HFFc6 (cell line): ENCODE results near the gene PDE3B. TPM values are rescaled to one million over a fixed set of nuclear protein-coding genes. Genes with fewer than 3 reads are reported as not detected.
"Not testable (repeated sequence)": the region's sequence is repeated elsewhere in the genome, so short reads cannot be mapped to it uniquely, and the experiment has no call there.

Experiments
- DNase-seq: peaks from one replicate; pipeline ENCODE4 v3.0.0-alpha.2; 2018
- H3K27ac Mint-ChIP-seq: 2 replicates; pipeline ENCODE4 v1.8.0; 2020; ENCODE audit warnings: mild to moderate bottlenecking, mixed read lengths
- H3K27me3 Mint-ChIP-seq: 2 replicates; pipeline ENCODE4 v1.8.0; 2021; ENCODE audit warnings: mild to moderate bottlenecking, moderate library complexity, mixed read lengths; ENCODE audit not compliant: insufficient read depth
- H3K36me3 Mint-ChIP-seq: 2 replicates; pipeline ENCODE4 v1.8.0; 2021; ENCODE audit warnings: low read depth, mixed read lengths
- H3K4me1 Mint-ChIP-seq: 2 replicates; pipeline ENCODE4 v1.8.0; 2020; ENCODE audit warnings: low read depth, mixed read lengths
- H3K4me3 Mint-ChIP-seq: 2 replicates; pipeline ENCODE4 v1.8.0; 2020; ENCODE audit warnings: mild to moderate bottlenecking, moderate library complexity, mixed read lengths
- H3K9me3 Mint-ChIP-seq: 2 replicates; pipeline ENCODE4 v1.8.0; 2020; ENCODE audit warnings: mild to moderate bottlenecking, mixed read lengths
- long read RNA-seq: library from polyadenylated mRNA; unstranded; transcript quantifications from one replicate; pipeline ENCODE4 v2.0.0, GENCODE V29; 2019
- total RNA-seq, 6 experiments: library from RNA; stranded (reverse); fragmentation: NEBNext Ultra II Directional; extraction: Animal tissue kit (Norgen Biotek cat#: 25700); gene quantifications; 2 replicates in 1 of 6; 3 replicates in 5 of 6; pipeline ENCODE4 v1.2.3, GENCODE V29; 2021
- TF ChIP-seq, protein P1 (sequence below): fragments of 200-600 bp; sonication (generic); IDR thresholded peaks from 2 replicates; pipeline ENCODE4 v1.5.0; 2021; ENCODE audit warnings: antibody characterized with exemption, mild to moderate bottlenecking

Gene PDE3B
- under 1 TPM in 2 of 6 experiments, not detected in 4; 0.05 to 0.06 TPM for total RNA-seq
- long read RNA-seq = 0 reads

DNA sequence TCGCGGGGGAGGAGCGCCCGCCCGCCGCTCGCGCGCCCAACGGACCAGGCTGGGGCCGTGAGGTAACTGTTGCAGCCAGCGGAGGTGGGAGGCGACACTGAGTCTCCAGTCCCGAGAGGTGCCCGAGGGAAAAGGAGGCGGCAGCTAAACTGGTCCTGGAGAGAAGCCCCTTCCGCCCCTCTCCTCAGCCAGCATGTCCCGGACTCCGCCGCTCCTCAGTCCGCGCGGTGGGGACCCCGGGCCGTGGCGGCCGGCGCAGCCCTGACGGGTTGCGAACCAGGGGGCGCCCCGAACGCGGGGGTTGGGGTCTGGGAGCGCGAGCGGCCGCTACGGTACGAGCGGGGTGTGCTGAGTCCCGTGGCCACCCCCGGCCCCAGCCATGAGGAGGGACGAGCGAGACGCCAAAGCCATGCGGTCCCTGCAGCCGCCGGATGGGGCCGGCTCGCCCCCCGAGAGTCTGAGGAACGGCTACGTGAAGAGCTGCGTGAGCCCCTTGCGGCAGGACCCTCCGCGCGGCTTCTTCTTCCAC lies at the start of gene PDE3B:
PDE3B (plus strand) TSS at position 108 of the 529 bp plus-strand sequence; CDS start at position 380, 272 bp downstream.
- H3K27me3 Mint-ChIP-seq = peaks cover 18% of the 10 kb centered on the region
- H3K4me3 Mint-ChIP-seq = peak within 1 kb of the TSS; percentile 59
- no peak for DNase-seq
- TF ChIP-seq, protein P1, sequence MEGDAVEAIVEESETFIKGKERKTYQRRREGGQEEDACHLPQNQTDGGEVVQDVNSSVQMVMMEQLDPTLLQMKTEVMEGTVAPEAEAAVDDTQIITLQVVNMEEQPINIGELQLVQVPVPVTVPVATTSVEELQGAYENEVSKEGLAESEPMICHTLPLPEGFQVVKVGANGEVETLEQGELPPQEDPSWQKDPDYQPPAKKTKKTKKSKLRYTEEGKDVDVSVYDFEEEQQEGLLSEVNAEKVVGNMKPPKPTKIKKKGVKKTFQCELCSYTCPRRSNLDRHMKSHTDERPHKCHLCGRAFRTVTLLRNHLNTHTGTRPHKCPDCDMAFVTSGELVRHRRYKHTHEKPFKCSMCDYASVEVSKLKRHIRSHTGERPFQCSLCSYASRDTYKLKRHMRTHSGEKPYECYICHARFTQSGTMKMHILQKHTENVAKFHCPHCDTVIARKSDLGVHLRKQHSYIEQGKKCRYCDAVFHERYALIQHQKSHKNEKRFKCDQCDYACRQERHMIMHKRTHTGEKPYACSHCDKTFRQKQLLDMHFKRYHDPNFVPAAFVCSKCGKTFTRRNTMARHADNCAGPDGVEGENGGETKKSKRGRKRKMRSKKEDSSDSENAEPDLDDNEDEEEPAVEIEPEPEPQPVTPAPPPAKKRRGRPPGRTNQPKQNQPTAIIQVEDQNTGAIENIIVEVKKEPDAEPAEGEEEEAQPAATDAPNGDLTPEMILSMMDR = no peak
- H3K36me3 Mint-ChIP-seq = no peaks in the 10 kb centered on the region
- peaks cover 8% of the 10 kb centered on the region; the same call in 1 of the 2 replicates for H3K4me1 Mint-ChIP-seq
- H3K9me3 Mint-ChIP-seq = no peaks in the 10 kb centered on the region
- H3K27ac Mint-ChIP-seq = no peak within 1 kb of the TSS

DNA sequence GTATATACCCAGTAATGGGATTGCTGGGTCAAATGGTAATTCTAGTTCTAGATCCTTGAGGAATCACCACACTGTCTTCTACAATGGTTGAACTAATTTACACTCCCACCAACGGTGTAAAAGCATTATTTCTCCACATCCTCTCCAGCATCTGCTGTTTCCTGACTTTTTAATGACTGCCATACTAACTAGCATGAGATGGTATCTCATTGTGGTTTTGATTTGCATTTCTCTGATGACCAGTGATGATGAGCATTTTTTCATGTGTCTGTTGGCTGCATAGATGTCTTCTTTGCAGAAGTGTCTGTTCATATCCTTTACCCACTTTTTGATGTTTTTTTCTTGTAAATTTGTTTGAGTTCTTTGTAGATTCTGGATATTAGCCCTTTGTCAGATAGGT lies 48.3 kb upstream of the PDE3B start:
- H3K36me3 Mint-ChIP-seq, H3K4me3 Mint-ChIP-seq, H3K9me3 Mint-ChIP-seq, H3K4me1 Mint-ChIP-seq, H3K27ac Mint-ChIP-seq, DNase-seq, H3K27me3 Mint-ChIP-seq: not testable (repeated sequence)

DNA sequence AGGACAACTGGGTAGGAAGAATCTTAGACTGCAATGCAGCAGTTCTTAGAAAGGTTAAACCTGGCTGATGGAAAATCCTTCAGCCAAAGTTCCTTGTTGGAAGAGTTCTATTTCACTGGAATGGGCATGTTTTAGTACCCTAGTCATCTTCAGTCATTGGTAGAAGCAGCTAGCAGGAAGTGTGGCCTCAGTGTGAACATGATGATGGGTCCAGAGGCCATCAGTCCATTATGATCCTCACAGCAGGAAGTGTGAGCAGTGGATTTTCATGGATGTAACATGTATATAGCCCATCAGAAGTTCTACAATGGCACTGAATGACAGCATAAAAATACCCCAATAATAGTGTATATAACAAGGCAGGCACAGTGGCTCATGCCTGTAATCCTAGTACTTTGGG lies 35.9 kb upstream of the PDE3B start:
- H3K27me3 Mint-ChIP-seq = no peaks in the 10 kb centered on the region
- no peak for DNase-seq
- H3K4me1 Mint-ChIP-seq = no peaks in the 10 kb centered on the region
- no peak overlapping the region for H3K4me3 Mint-ChIP-seq
- H3K9me3 Mint-ChIP-seq = peaks cover 4% of the 10 kb centered on the region; the same call in 1 of the 2 replicates
- no peaks in the 10 kb centered on the region for H3K36me3 Mint-ChIP-seq
- H3K27ac Mint-ChIP-seq = no peak overlapping the region
- TF ChIP-seq, protein P1 = no peak

DNA sequence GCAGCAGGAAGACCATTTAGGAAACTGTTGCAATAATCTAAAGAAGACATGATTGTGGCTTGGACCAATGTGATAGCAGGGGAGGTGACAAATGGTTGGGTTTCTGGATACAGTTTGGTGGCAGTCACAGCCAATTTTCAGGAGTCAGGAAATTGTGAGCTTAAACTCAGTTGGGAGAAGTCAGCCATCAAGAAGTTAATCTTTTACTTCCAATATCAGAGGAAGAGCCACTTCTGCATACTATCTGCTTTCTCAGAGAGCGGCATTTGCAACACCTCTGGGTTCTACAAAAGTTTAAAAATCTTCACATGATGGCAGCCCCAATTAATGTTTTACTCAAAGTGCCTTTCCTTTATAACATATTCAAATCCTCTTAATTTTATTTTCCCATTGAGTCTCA lies 33.7 kb upstream of the PDE3B start:
- no peaks in the 10 kb centered on the region for H3K4me1 Mint-ChIP-seq
- TF ChIP-seq, protein P1 = no peak
- no peaks in the 10 kb centered on the region for H3K27me3 Mint-ChIP-seq
- no peak overlapping the region for H3K27ac Mint-ChIP-seq
- no peaks in the 10 kb centered on the region for H3K36me3 Mint-ChIP-seq
- DNase-seq = no peak
- no peak overlapping the region for H3K4me3 Mint-ChIP-seq
- peaks cover 4% of the 10 kb centered on the region; the same call in 1 of the 2 replicates for H3K9me3 Mint-ChIP-seq

DNA sequence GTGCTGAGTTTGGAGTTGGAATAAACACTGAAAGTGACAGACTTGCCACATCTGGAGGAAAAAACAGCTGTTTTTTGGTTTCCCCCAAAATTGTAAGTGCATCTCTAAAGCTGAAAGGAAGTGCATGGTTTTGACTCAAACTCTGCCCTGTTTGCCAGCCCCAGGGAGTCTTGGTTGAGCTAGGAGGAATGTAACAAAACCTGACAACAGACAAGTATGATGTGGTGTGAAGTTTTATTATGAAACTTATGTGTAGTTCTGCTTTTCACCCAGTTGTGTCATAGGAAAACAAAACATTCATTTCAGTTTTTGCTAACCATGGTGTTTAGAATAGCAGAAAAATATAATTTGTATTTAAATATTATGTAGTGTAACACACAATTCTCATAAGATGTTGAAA lies 31.7 kb upstream of the PDE3B start:
- no peaks in the 10 kb centered on the region for H3K36me3 Mint-ChIP-seq
- TF ChIP-seq, protein P1 = no peak
- no peaks in the 10 kb centered on the region for H3K27me3 Mint-ChIP-seq
- H3K9me3 Mint-ChIP-seq = no peaks in the 10 kb centered on the region
- H3K4me3 Mint-ChIP-seq = no peak overlapping the region
- H3K4me1 Mint-ChIP-seq = no peaks in the 10 kb centered on the region
- DNase-seq = no peak
- no peak overlapping the region for H3K27ac Mint-ChIP-seq

DNA sequence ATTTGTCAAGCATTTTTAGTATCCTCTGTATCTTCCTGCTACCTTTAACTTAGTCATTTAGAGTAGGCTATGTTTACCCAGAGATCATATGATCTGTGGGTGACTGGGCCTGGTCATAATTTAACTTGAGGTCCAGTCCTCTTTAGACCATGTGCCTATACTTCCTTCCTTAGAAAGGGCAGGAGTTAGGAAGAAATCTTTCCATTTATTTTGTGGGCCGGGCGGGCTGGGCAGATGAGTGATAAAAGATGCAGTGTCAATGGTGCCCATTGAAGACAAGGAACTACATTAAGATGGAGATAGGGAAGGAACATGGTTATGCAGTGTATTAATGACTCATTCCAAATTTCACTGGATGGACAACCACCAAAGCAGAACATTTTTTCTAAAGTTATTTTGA lies 30.9 kb upstream of the PDE3B start:
- H3K4me1 Mint-ChIP-seq = no peaks in the 10 kb centered on the region
- H3K27ac Mint-ChIP-seq = no peak overlapping the region
- H3K9me3 Mint-ChIP-seq = no peaks in the 10 kb centered on the region
- TF ChIP-seq, protein P1 = no peak
- H3K27me3 Mint-ChIP-seq = peaks cover 2% of the 10 kb centered on the region
- H3K4me3 Mint-ChIP-seq = no peak overlapping the region
- no peaks in the 10 kb centered on the region for H3K36me3 Mint-ChIP-seq
- no peak for DNase-seq
